ENCODE results near the gene TIFAB.

- TF ChIP-seq POLR2AphosphoS5 (IDR thresholded peaks at IDR 0.05) = no peak
- no peak for TF ChIP-seq CTCF (IDR thresholded peaks at IDR 0.05)
- no peak for TF ChIP-seq POLR2A (IDR thresholded peaks at IDR 0.05)
- TF ChIP-seq EP300 (IDR thresholded peaks at IDR 0.05; ENCODE audit: low read depth) = no peak
These were observed 6.7 kb downstream of the TIFAB start for GRCh38 chr5:135445306-135445985.

All from transverse colon (tissue), 4 donors.